Loucy (cell line): ENCODE data around the gene SSC4D.
"Not testable (repeated sequence)": the region's sequence is repeated elsewhere in the genome, so short reads cannot be mapped to it uniquely, and the experiment has no call there.

ENCODE experiments used
- H2AFZ ChIP-seq: fragments of 200-600 bp; sonication (generic); 2 replicates; pipeline ENCODE4 v1.6.0; 2016; ENCODE audit warnings: antibody characterized with exemption, mild to moderate bottlenecking, low read length, moderate library complexity
- H3F3A ChIP-seq: fragments of 200-600 bp; 2 replicates; pipeline ENCODE4 v1.6.0; 2016; ENCODE audit warnings: antibody characterized with exemption, low read depth, mild to moderate bottlenecking
- H3K27me3 ChIP-seq: fragments of 200-600 bp; sonication (generic); 2 replicates; pipeline ENCODE4 v1.6.1; 2014; ENCODE audit warnings: low read length, mild to moderate bottlenecking; ENCODE audit not compliant: insufficient read depth, poor library complexity, severe bottlenecking
- H3K36me3 ChIP-seq: fragments of 200-600 bp; sonication (generic); 2 replicates; pipeline ENCODE4 v1.6.1; 2016; ENCODE audit warnings: low read length; ENCODE audit not compliant: insufficient read depth
- H3K4me1 ChIP-seq: fragments of 200-600 bp; sonication (generic); 2 replicates; pipeline ENCODE4 v1.5.1; 2014; ENCODE audit warnings: low read length, mild to moderate bottlenecking; ENCODE audit not compliant: insufficient read depth, poor library complexity, severe bottlenecking
- H3K4me2 ChIP-seq: fragments of 200-600 bp; sonication (generic); 2 replicates; pipeline ENCODE4 v1.6.0; 2014; ENCODE audit warnings: antibody characterized with exemption, low read length, low read depth, mild to moderate bottlenecking; ENCODE audit not compliant: poor library complexity, severe bottlenecking
- H3K4me3 ChIP-seq: fragments of 200-600 bp; sonication (generic); 2 replicates; pipeline ENCODE4 v1.5.1; 2014; ENCODE audit warnings: low read length, mild to moderate bottlenecking, mixed read lengths; ENCODE audit not compliant: poor library complexity, severe bottlenecking
- H3K79me2 ChIP-seq: fragments of 200-600 bp; sonication (generic); 2 replicates; pipeline ENCODE4 v1.6.1; 2014; ENCODE audit warnings: low read length; ENCODE audit not compliant: insufficient read depth
- H3K9ac ChIP-seq: fragments of 200-600 bp; sonication (generic); 2 replicates; pipeline ENCODE4 v1.6.0; 2014; ENCODE audit warnings: mild to moderate bottlenecking, low read depth, low read length, moderate library complexity; ENCODE audit not compliant: poor library complexity, severe bottlenecking
- H3K9me2 ChIP-seq: fragments of 200-600 bp; sonication (generic); replicated peaks from 2 replicates; pipeline ENCODE4 v1.6.1; 2016; ENCODE audit warnings: low read depth, low read length, mixed read lengths
- H3K9me3 ChIP-seq: fragments of 200-600 bp; sonication (generic); 2 replicates; pipeline ENCODE4 v1.6.1; 2014; ENCODE audit warnings: mild to moderate bottlenecking, antibody characterized with exemption, low read length, low read depth; ENCODE audit not compliant: insufficient read depth
- H4K20me1 ChIP-seq: fragments of 200-600 bp; sonication (generic); 2 replicates; pipeline ENCODE4 v1.6.0; 2014; ENCODE audit warnings: antibody characterized with exemption, low read length, mild to moderate bottlenecking; ENCODE audit not compliant: insufficient read depth, poor library complexity, severe bottlenecking
- CTCF ChIP-seq: fragments of 200-600 bp; sonication (generic); conservative IDR thresholded peaks from 2 replicates; pipeline ENCODE4 v1.5.1; 2014; ENCODE audit warnings: mild to moderate bottlenecking, antibody characterized with exemption, low read length
- EZH2phosphoT487 ChIP-seq: fragments of 200-600 bp; IDR thresholded peaks from 2 replicates; pipeline ENCODE4 v1.6.1; 2018; ENCODE audit warnings: antibody characterized with exemption, mild to moderate bottlenecking, moderate library complexity, borderline replicate concordance

SSC4D gene

GRCh38 chr7:76393116-76394031 lies 16.1 kb downstream of the SSC4D start:
- H3K4me2 ChIP-seq, result peak overlapping the region; percentile 83
- H3K79me2 ChIP-seq, result no peaks in the 10 kb centered on the region
- peak overlapping the region; percentile 83 for H3K4me3 ChIP-seq
- peak overlapping the region; percentile 96 for H2AFZ ChIP-seq
- H3K36me3 ChIP-seq, result no peaks in the 10 kb centered on the region
- no peaks in the 10 kb centered on the region for H3K27me3 ChIP-seq
- H3F3A ChIP-seq, result no peaks in the 10 kb centered on the region
- H3K9ac ChIP-seq, result peak overlapping the region; percentile 66
- H3K9me3 ChIP-seq, result no peaks in the 10 kb centered on the region
- TF ChIP-seq CTCF (no peak), EZH2phosphoT487 (no peak)
- H3K4me1 ChIP-seq, result peaks cover 16% of the 10 kb centered on the region
- H4K20me1 ChIP-seq, result no peaks in the 10 kb centered on the region
- no peaks in the 10 kb centered on the region for H3K9me2 ChIP-seq

DNA sequence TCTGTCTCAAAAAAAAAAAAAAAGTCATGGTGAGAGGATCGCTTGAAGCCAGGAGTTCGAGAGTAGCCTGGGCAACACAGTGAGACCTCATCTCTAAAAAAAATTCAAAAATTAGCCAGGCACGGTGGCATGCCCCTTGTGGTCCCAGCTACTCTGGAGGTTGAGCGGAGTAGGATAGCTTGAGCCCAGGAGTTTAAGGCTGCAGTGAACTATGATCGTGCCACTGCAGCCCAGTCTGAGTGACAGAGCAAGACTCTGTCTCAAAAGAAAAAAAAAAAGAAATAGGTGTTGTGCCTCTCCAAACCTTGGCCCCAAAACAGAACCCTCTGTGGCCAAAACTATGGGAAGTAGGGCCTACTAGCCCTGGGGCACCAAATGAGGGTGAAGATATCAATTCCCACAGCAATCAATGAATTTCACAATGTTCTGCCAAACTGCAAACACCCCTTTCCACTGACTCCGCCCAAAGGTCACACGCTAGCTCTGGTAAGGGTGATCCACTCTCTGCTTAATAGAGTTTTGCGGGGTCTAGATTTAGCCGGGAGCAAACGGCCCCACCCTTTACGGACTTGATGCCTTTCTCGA lies 16.9 kb downstream of the SSC4D start:
- H3K9me3 ChIP-seq, result no peaks in the 10 kb centered on the region
- no peaks in the 10 kb centered on the region for H3K79me2 ChIP-seq
- no peak for TF ChIP-seq CTCF
- TF ChIP-seq EZH2phosphoT487, result no peak
- H3K9me2 ChIP-seq, result no peaks in the 10 kb centered on the region
- H3F3A ChIP-seq, result no peaks in the 10 kb centered on the region
- peak overlapping the region; percentile 96 for H2AFZ ChIP-seq
- peaks cover 16% of the 10 kb centered on the region for H3K4me1 ChIP-seq
- peak overlapping the region; percentile 64 for H3K9ac ChIP-seq
- H4K20me1 ChIP-seq, result no peaks in the 10 kb centered on the region
- peak overlapping the region; percentile 83 for H3K4me3 ChIP-seq
- no peaks in the 10 kb centered on the region for H3K27me3 ChIP-seq
- no peaks in the 10 kb centered on the region for H3K36me3 ChIP-seq
- H3K4me2 ChIP-seq, result peak overlapping the region; percentile 83

DNA sequence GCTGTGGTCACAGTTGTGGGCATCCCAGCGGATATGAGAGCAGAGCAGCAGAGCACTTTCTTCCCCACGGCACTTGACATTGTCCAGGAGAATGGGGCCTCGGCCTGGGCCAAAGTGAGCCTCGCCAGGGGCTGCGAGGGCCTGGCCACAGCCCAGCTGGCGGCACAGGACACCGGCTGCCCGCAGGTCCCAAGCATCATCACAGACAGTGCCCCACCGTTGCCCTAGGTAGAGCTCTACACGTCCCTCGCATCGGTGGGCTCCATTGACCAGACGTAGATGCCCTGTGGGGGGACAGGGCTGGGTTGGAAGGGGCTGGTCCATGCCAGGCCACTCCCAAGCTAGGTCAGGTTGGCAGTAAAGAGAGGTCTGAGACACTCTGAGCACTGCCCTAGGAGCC lies 19.4 kb downstream of the SSC4D start:
- H3K36me3 ChIP-seq, result no peaks in the 10 kb centered on the region
- H3K4me3 ChIP-seq, result no peak overlapping the region

GRCh38 chr7:76387789-76388188 lies 21.7 kb downstream of the SSC4D start:
- not testable (repeated sequence) for H3K27me3 ChIP-seq, H3K9me2 ChIP-seq, H4K20me1 ChIP-seq, H3F3A ChIP-seq, H3K4me2 ChIP-seq, H3K79me2 ChIP-seq, H3K36me3 ChIP-seq, H3K9ac ChIP-seq, H3K4me3 ChIP-seq, H2AFZ ChIP-seq, H3K9me3 ChIP-seq
- H3K4me1 ChIP-seq, result peaks cover 12% of the 10 kb centered on the region

More for the DNA sequence above, 19.4 kb downstream of the SSC4D start:
- Histone ChIP-seq H3K9ac (no peak overlapping the region), H3K4me2 (no peak overlapping the region), H3F3A (no peaks in the 10 kb centered on the region), H2AFZ (no peak overlapping the region), H3K79me2 (no peaks in the 10 kb centered on the region), H3K9me2 (no peaks in the 10 kb centered on the region), H3K9me3 (no peaks in the 10 kb centered on the region), H3K4me1 (peaks cover 16% of the 10 kb centered on the region), H3K27me3 (no peaks in the 10 kb centered on the region), H4K20me1 (no peaks in the 10 kb centered on the region)
- TF ChIP-seq EZH2phosphoT487 (no peak), CTCF (no peak)
